Endothelial cell of umbilical vein (primary cell): ENCODE results near the gene FUBP3. TPM values are rescaled to one million over a fixed set of nuclear protein-coding genes. Genes with fewer than 3 reads are reported as not detected.

ENCODE experiments used
- BruUV-seq: library from RNA; stranded (reverse); fragments of 400-500 nt; replicated peaks from 2 replicates; lab custom pipeline; 2021; lab: Mats Ljungman, UMichigan
- CTCF ChIA-PET: fragments of 300-600, 350-600 bp; sonication (Branson Sonifier 250); formaldehyde crosslinking; loops from one replicate; lab custom pipeline; 2021; ENCODE audit warnings: antibody characterized with exemption, inconsistent platforms; lab: Charles Lee
- POLR2A ChIA-PET: fragments of 300-600, 350-600 bp; sonication (Branson Sonifier 250); formaldehyde crosslinking; loops from one replicate; lab custom pipeline; 2021; ENCODE audit warnings: antibody characterized with exemption, inconsistent platforms; lab: Charles Lee
- DNase-seq: peaks from one replicate; pipeline ENCODE4 v3.0.0-alpha.2; 2011; ENCODE audit warnings: low read depth, low spot score
- FAIRE-seq: peaks from 2 replicates; lab custom pipeline; 2011; peaks lifted over from hg19 to GRCh38; lab: Jason Lieb, UNC
- H2AFZ ChIP-seq: 2 replicates; pipeline ENCODE4 v1.6.0; 2012; ENCODE audit warnings: low read depth, low read length, control low read depth, inconsistent platforms
- H3K27ac ChIP-seq: 2 replicates; pipeline ENCODE4 v1.5.1; 2011; ENCODE audit warnings: low read depth, mild to moderate bottlenecking, control low read depth, low read length, moderate library complexity; ENCODE audit not compliant: insufficient read depth
- H3K27me3 ChIP-seq, 2 experiments: 2 replicates each; pipeline versions ENCODE4 v1.6.0 to v1.6.1; 2011; ENCODE audit warnings: low read length in 2 of 2, mixed read lengths in 1 of 2; ENCODE audit not compliant: control insufficient read depth in 2 of 2, insufficient read depth in 2 of 2
- H3K36me3 ChIP-seq, 2 experiments: 2 replicates in 1 of 2; 3 replicates in 1 of 2; pipeline ENCODE4 v1.5.1; 2011; ENCODE audit warnings: low read length in 2 of 2, mild to moderate bottlenecking in 1 of 2, moderate library complexity in 1 of 2; ENCODE audit not compliant: control insufficient read depth in 2 of 2, insufficient read depth in 2 of 2; ENCODE audit errors: extremely low read depth in 1 of 2
- H3K4me1 ChIP-seq: 3 replicates; pipeline ENCODE4 v1.5.1; 2011; ENCODE audit warnings: mild to moderate bottlenecking, low read length; ENCODE audit not compliant: control insufficient read depth, insufficient read depth; ENCODE audit errors: extremely low read depth
- H3K4me2 ChIP-seq: 2 replicates; pipeline ENCODE4 v1.6.1; 2011; ENCODE audit warnings: low read length, control low read depth, mixed read lengths; ENCODE audit not compliant: insufficient read depth
- H3K4me3 ChIP-seq, 3 experiments: fragments of 200-600 bp in 1 of 3; sonication (generic), shearing (Covaris generic) in 1 of 3; replicated peaks in 1 of 3; 2 replicates each; pipeline ENCODE4 v1.5.1; 2011 to 2016; ENCODE audit warnings: control low read depth in 3 of 3, low read length in 3 of 3, mild to moderate bottlenecking in 2 of 3, inconsistent platforms in 1 of 3, low read depth in 1 of 3, moderate library complexity in 1 of 3; ENCODE audit not compliant: insufficient read depth in 1 of 3
- H3K79me2 ChIP-seq: 2 replicates; pipeline ENCODE4 v1.6.0; 2012; ENCODE audit warnings: low read length, inconsistent platforms; ENCODE audit not compliant: control insufficient read depth, insufficient read depth
- H3K9ac ChIP-seq: replicated peaks from 2 replicates; pipeline ENCODE3; 2011; ENCODE audit warnings: low read length, control low read depth; ENCODE audit not compliant: insufficient read depth; ENCODE audit errors: extremely low read depth
- H3K9me1 ChIP-seq: replicated peaks from 3 replicates; pipeline ENCODE4 v1.6.0; 2011; ENCODE audit warnings: mild to moderate bottlenecking, low read length; ENCODE audit not compliant: control insufficient read depth, insufficient read depth; ENCODE audit errors: extremely low read depth
- H3K9me3 ChIP-seq: replicated peaks from 2 replicates; pipeline ENCODE4 v1.5.1; 2012; ENCODE audit warnings: low read length, inconsistent platforms; ENCODE audit not compliant: control insufficient read depth, insufficient read depth
- H4K20me1 ChIP-seq: replicated peaks from 2 replicates; pipeline ENCODE3; 2011; ENCODE audit warnings: mild to moderate bottlenecking, low read length; ENCODE audit not compliant: control insufficient read depth, insufficient read depth; ENCODE audit errors: extremely low read depth
- CTCF ChIP-seq, 2 donors: IDR thresholded peaks; 1 replicate in 1 of 2; 2 replicates in 1 of 2; pipeline ENCODE4 v1.5.1; 2011; ENCODE audit warnings: low read length in 2 of 2, mild to moderate bottlenecking in 2 of 2, moderate library complexity in 2 of 2, control low read depth in 1 of 2, inconsistent platforms in 1 of 2, low read depth in 1 of 2; ENCODE audit not compliant: insufficient read depth in 1 of 2; ENCODE audit errors: extremely low read depth in 1 of 2
- EZH2 ChIP-seq: IDR thresholded peaks from 2 replicates; pipeline ENCODE4 v1.6.1; 2012; ENCODE audit warnings: borderline replicate concordance, low read depth, mild to moderate bottlenecking, moderate library complexity, low read length, inconsistent platforms; ENCODE audit not compliant: severe bottlenecking
- FOS ChIP-seq: IDR thresholded peaks from 2 replicates; pipeline ENCODE4 v1.6.1; 2011; ENCODE audit warnings: mild to moderate bottlenecking, low read length, moderate library complexity, borderline replicate concordance; ENCODE audit not compliant: insufficient read depth
- GATA2 ChIP-seq: IDR thresholded peaks from 2 replicates; pipeline ENCODE4 v1.7.0; 2011; ENCODE audit warnings: low read depth, mild to moderate bottlenecking, moderate library complexity, mixed read lengths, low read length; ENCODE audit not compliant: insufficient read length, insufficient read depth
- JUN ChIP-seq: IDR thresholded peaks from 2 replicates; pipeline ENCODE4 v1.6.1; 2011; ENCODE audit warnings: borderline replicate concordance, low read depth; ENCODE audit not compliant: insufficient read length, insufficient read depth
- MAX ChIP-seq: IDR thresholded peaks from 2 replicates; pipeline ENCODE4 v1.6.1; 2011; ENCODE audit not compliant: insufficient read depth, insufficient read length
- MYC ChIP-seq: IDR thresholded peaks from one replicate; pipeline ENCODE4 v1.6.1; 2011; ENCODE audit warnings: mild to moderate bottlenecking, low read depth, low read length
- POLR2A ChIP-seq: IDR thresholded peaks from 2 replicates; pipeline ENCODE4 v1.6.1; 2012; ENCODE audit warnings: low read depth, mild to moderate bottlenecking, control low read depth, low read length
- POLR2AphosphoS5 ChIP-seq: IDR thresholded peaks from 2 replicates; pipeline ENCODE4 v1.6.1; 2012; ENCODE audit warnings: low read depth, mild to moderate bottlenecking, control low read depth, low read length, moderate library complexity; ENCODE audit not compliant: insufficient read depth
- dilution Hi-C: fragments of 300-500 bp; cut with MboI; formaldehyde crosslinking; loops from one replicate; pipeline ENCODE4 v1.15.0; 2019; ENCODE audit warnings: low sequenced_read_pairs; ENCODE audit not compliant: extremely low pct_ligation_motif_present
- intact Hi-C: fragments of 100-400 bp; cut with micrococcal nuclease; formaldehyde crosslinking; loops from one replicate; pipeline ENCODE4 v1.10.0; 2022
- polyA plus RNA-seq, 4 experiments: library from polyadenylated mRNA; depleted of rRNA in 3 of 4; stranded (reverse) in 3 of 4; unstranded in 1 of 4; fragments of >200 nt; gene quantifications; 2 replicates each; pipeline versions ENCODE4 v1.2.1 to v1.2.3, GENCODE V29; 2011 to 2012; ENCODE audit warnings: missing spikeins in 1 of 4
- total RNA-seq: library from RNA; stranded (reverse); gene quantifications from 2 replicates; pipeline ENCODE4 v1.2.3, GENCODE V29; 2021

FUBP3 gene
- total and polyA plus RNA-seq, 2 donors (not counting 3 experiments of a cell fraction or from before 2014, with no cell fraction given): 19.4 to 50.9 TPM

GRCh38 chr9:130627051-130627450 lies 47.7 kb downstream of the FUBP3 start:
- ChIA-PET CTCF (interaction anchor here (0.6 to 1.0 kb wide), 2 partner anchors 11 to 30 kb away, joined by 3 read pairs; no protein-coding TSS in a partner anchor), POLR2A (no interaction called here)
- TF ChIP-seq POLR2A (no peak), CTCF (IDR thresholded peaks at IDR 0.05; ENCODE audit: extremely low read depth in 1 of 2, insufficient read depth in 1 of 2, low read depth in 1 of 2, low read length in 2 of 2) (no peak), MYC (no peak), JUN (no peak), EZH2 (no peak), FOS (no peak), MAX (no peak), GATA2 (no peak), POLR2AphosphoS5 (no peak)
- no peak for DNase-seq
- no peak for FAIRE-seq
- Histone ChIP-seq H3K79me2 (no peaks in the 10 kb centered on the region), H3K4me1 (no peaks in the 10 kb centered on the region), H3K27ac (no peak overlapping the region), H3K36me3 (peaks cover 21 to 54% of the 10 kb centered on the region in 2 experiments), H2AFZ (no peak overlapping the region), H3K4me2 (no peak overlapping the region), H3K9me1 (no peaks in the 10 kb centered on the region), H3K9me3 (no peaks in the 10 kb centered on the region), H4K20me1 (no peaks in the 10 kb centered on the region), H3K27me3 (no peaks in the 10 kb centered on the region), H3K4me3 (no peak overlapping the region), H3K9ac (no peak overlapping the region)
- BruUV-seq: no TSS peak
- intact Hi-C loops: no loop called here
- dilution Hi-C loops: no loop called here
